K562 (cell line): ENCODE results near the gene TEX54. TPM values are rescaled to one million over a fixed set of nuclear protein-coding genes. Genes with fewer than 3 reads are reported as not detected.
A peak's percentile ranks its signal among the peaks of the same experiment; 100 is the strongest.

Source experiments
- ATAC-seq: fragments of 200-7000 bp; cut with Tn5 transposase; 3 replicates; pipeline ENCODE4 v1.9.1; 2020; ENCODE audit warnings: moderate library complexity
- BruUV-seq: library from RNA; stranded (reverse); fragments of 400-500 nt; replicated peaks from 2 replicates; lab custom pipeline; 2021; lab: Mats Ljungman, UMichigan
- CTCF ChIA-PET: fragments of 300-600 bp; formaldehyde crosslinking; extraction: SDS; loops from one replicate; lab custom pipeline; 2021; ENCODE audit warnings: low intra/inter-chr PET ratio; lab: Yijun Ruan, JAX
- POLR2A ChIA-PET: fragments of 300-600, 350-650 bp; sonication (Branson Sonifier 250); formaldehyde crosslinking; extraction: SDS; loops from one replicate; lab custom pipeline; 2021; ENCODE audit warnings: antibody characterized with exemption, inconsistent platforms; lab: Yijun Ruan, JAX
- DNase-seq, 4 experiments: peaks; one replicate each; pipeline versions ENCODE4 v3.0.0 to v3.0.0-alpha.2; 2011 to 2018; ENCODE audit warnings: low spot score in 3 of 4, mixed read lengths in 3 of 4; ENCODE audit errors: extremely low read depth in 1 of 4
- FAIRE-seq: peaks from 2 replicates; lab custom pipeline; 2011; peaks lifted over from hg19 to GRCh38; lab: Jason Lieb, UNC
- H2AFZ ChIP-seq: 2 replicates; pipeline ENCODE4 v1.6.0; 2011; ENCODE audit warnings: low read depth, low read length, control low read depth, inconsistent platforms
- H3K27ac ChIP-seq: fragments of 200-600 bp; 3 replicates; pipeline ENCODE4 v1.8.0; 2011; ENCODE audit warnings: low read depth, mild to moderate bottlenecking, control low read depth, inconsistent platforms, low read length, moderate library complexity, mixed read lengths; ENCODE audit errors: extremely low read depth
- H3K27me3 ChIP-seq, 2 experiments: fragments of 300-600 bp in 1 of 2; 2 replicates in 1 of 2; 3 replicates in 1 of 2; pipeline versions ENCODE4 v1.6.0 to v1.8.0; 2011; ENCODE audit warnings: inconsistent platforms in 2 of 2, low read length in 2 of 2, mild to moderate bottlenecking in 1 of 2, mixed read lengths in 1 of 2, moderate library complexity in 1 of 2; ENCODE audit not compliant: control insufficient read depth in 2 of 2, insufficient read depth in 2 of 2
- H3K36me3 ChIP-seq: fragments of 300-600 bp; 3 replicates; pipeline ENCODE4 v1.8.0; 2011; ENCODE audit warnings: mild to moderate bottlenecking, low read length, inconsistent platforms; ENCODE audit not compliant: control insufficient read depth, insufficient read depth
- H3K4me1 ChIP-seq, 2 experiments: fragments of 200-600 bp in 1 of 2; replicated peaks in 1 of 2; 2 replicates in 1 of 2; 3 replicates in 1 of 2; pipeline versions ENCODE4 v1.5.1 to v1.8.0; 2011; ENCODE audit warnings: inconsistent platforms in 2 of 2, low read length in 2 of 2, mild to moderate bottlenecking in 1 of 2, mixed read lengths in 1 of 2, moderate library complexity in 1 of 2; ENCODE audit not compliant: control insufficient read depth in 2 of 2, insufficient read depth in 2 of 2
- H3K4me2 ChIP-seq: 2 replicates; pipeline ENCODE4 v1.6.1; 2011; ENCODE audit warnings: low read length, control low read depth, inconsistent platforms, mixed read lengths; ENCODE audit not compliant: insufficient read depth
- H3K4me3 ChIP-seq: fragments of 200-600 bp; sonication (generic), shearing (Covaris generic); 2 replicates; pipeline ENCODE4 v1.5.1; 2016; ENCODE audit warnings: control low read depth, inconsistent platforms
- H3K79me2 ChIP-seq: fragments of 200-600 bp; 3 replicates; pipeline ENCODE4 v1.8.0; 2011; ENCODE audit warnings: low read length, inconsistent platforms; ENCODE audit not compliant: control insufficient read depth, insufficient read depth
- H3K9ac ChIP-seq, 2 experiments: 2 replicates each; pipeline versions ENCODE4 v1.6.0 to v1.6.1; 2011; ENCODE audit warnings: low read depth in 2 of 2, low read length in 2 of 2, control low read depth in 1 of 2, inconsistent platforms in 1 of 2, mild to moderate bottlenecking in 1 of 2, mixed read lengths in 1 of 2; ENCODE audit not compliant: insufficient read depth in 1 of 2
- H3K9me1 ChIP-seq: one replicate; pipeline ENCODE4 v1.6.0; 2011; ENCODE audit warnings: inconsistent platforms, mild to moderate bottlenecking, low read length, moderate library complexity; ENCODE audit not compliant: control insufficient read depth, insufficient read depth
- H3K9me3 ChIP-seq: replicated peaks from 2 replicates; pipeline ENCODE4 v1.5.1; 2011; ENCODE audit warnings: low read depth, low read length, inconsistent platforms; ENCODE audit not compliant: control insufficient read depth, insufficient read depth
- H4K20me1 ChIP-seq: replicated peaks from 2 replicates; pipeline ENCODE4 v1.6.1; 2011; ENCODE audit warnings: low read length, inconsistent platforms, mixed read lengths; ENCODE audit not compliant: control insufficient read depth, insufficient read depth
- CBX1 ChIP-seq: sonication (generic); IDR thresholded peaks from 2 replicates; pipeline ENCODE4 v1.6.1; 2016; ENCODE audit warnings: antibody characterized with exemption, low read depth, mild to moderate bottlenecking
- DPF2 ChIP-seq: fragments of 450-650 bp; IDR thresholded peaks from 2 replicates; pipeline ENCODE4 v1.6.1; 2016
- HDGF ChIP-seq: fragments of 450-650 bp; IDR thresholded peaks from 2 replicates; pipeline ENCODE4 v1.6.1; 2016
- MED1 ChIP-seq: sonication (generic); formaldehyde crosslinking; IDR thresholded peaks from 2 replicates; pipeline ENCODE4 v1.8.1; 2023; ENCODE audit warnings: missing genetic modification reagents, borderline replicate concordance
- PCBP2 ChIP-seq: fragments of 200-400 bp; formaldehyde crosslinking; IDR thresholded peaks from 2 replicates; pipeline ENCODE4 v1.6.1; 2018; ENCODE audit warnings: low read length, low read depth, mild to moderate bottlenecking, moderate library complexity; ENCODE audit not compliant: poor library complexity, severe bottlenecking
- POLR2B ChIP-seq: fragments of 450-650 bp; IDR thresholded peaks from 2 replicates; pipeline ENCODE4 v1.6.1; 2018; ENCODE audit warnings: low read depth; ENCODE audit not compliant: partially characterized antibody
- SRSF9 ChIP-seq: fragments of 200-400 bp; formaldehyde crosslinking; IDR thresholded peaks from 2 replicates; pipeline ENCODE4 v1.6.1; 2017; ENCODE audit warnings: low read depth, low read length, borderline replicate concordance
- YY1 ChIP-seq, 3 experiments: IDR thresholded peaks; 2 replicates each; pipeline ENCODE4 v1.6.1; 2011; ENCODE audit warnings: low read length in 2 of 3, mild to moderate bottlenecking in 2 of 3, moderate library complexity in 2 of 3, borderline replicate concordance in 1 of 3, control low read depth in 1 of 3, low read depth in 1 of 3; ENCODE audit not compliant: insufficient read depth in 3 of 3, insufficient replicate concordance in 2 of 3, control insufficient read depth in 1 of 3, insufficient read length in 1 of 3; ENCODE audit errors: extremely low read depth in 1 of 3
- WGBS: fragments of 100-300 bp; shearing (Covaris generic); methylation state at CpG from one replicate; pipeline ENCODE4 v1.1.6; 2016; ENCODE audit warnings: low coverage, mixed read lengths; ENCODE audit not compliant: insufficient coverage; ENCODE audit errors: missing lambda C conversion rate; 5-methylcytosine and 5-hydroxymethylcytosine counted together
- in situ Hi-C: fragments of 300-500 bp; cut with MboI; formaldehyde crosslinking; loops from 4 replicates; pipeline ENCODE4 v1.15.0; 2018; ENCODE audit warnings: inconsistent platforms, mixed read lengths
- intact Hi-C: fragments of 100-400 bp; cut with micrococcal nuclease; formaldehyde crosslinking; loops from 2 replicates; pipeline ENCODE4 v1.14.2; 2022
- polyA plus RNA-seq, 8 experiments: library from polyadenylated mRNA; depleted of rRNA in 4 of 8; stranded (reverse) in 5 of 8; unstranded in 3 of 8; fragments of >200 nt; fragmentation: Nextera tagmentation in 2 of 8; fragmentation: Illumina TruSeq in 1 of 8; extraction: Ambion mirVana in 2 of 8; extraction: Trizol in 1 of 8; gene quantifications; 2 replicates each; pipeline versions ENCODE4 v1.2.1 to v1.2.3, GENCODE V29; 2011 to 2014; ENCODE audit warnings: inconsistent platforms in 1 of 8, missing spikeins in 1 of 8
- total RNA-seq, 7 experiments: library from RNA; depleted of rRNA in 6 of 7; stranded (reverse); fragments of >200 nt in 6 of 7; fragmentation: Illumina TruSeq in 2 of 7; extraction: Trizol in 2 of 7; gene quantifications; 2 replicates each; pipeline versions ENCODE4 v1.2.1 to v1.2.3, GENCODE V29; 2011 to 2021; ENCODE audit warnings: low replicate concordance in 1 of 7
- TF ChIP-seq, protein P1 (sequence below), 3 experiments: fragments of 200-800 bp in 1 of 3; sonication (Bioruptor generic) in 1 of 3; sonication (generic) in 1 of 3; formaldehyde crosslinking in 1 of 3; IDR thresholded peaks; 2 replicates each; pipeline versions ENCODE4 v1.6.1 to v1.8.0; 2016 to 2022; ENCODE audit warnings: mild to moderate bottlenecking in 2 of 3, missing compliant biosample characterization in 2 of 3, missing genetic modification characterization in 2 of 3, missing genetic modification reagents in 1 of 3
- TF ChIP-seq, protein P2 (sequence below), 2 experiments: fragments of 450-650 bp; formaldehyde crosslinking in 1 of 2; IDR thresholded peaks; 2 replicates each; pipeline versions ENCODE4 v1.4.0 to v1.6.1; 2014 to 2020; ENCODE audit warnings: mild to moderate bottlenecking in 2 of 2, borderline replicate concordance in 1 of 2, low read depth in 1 of 2

Gene TEX54
- total and polyA plus RNA-seq, 9 of the 15 experiments (the other 6 are each of a cell fraction or from before 2014, with no cell fraction given): not detected

DNA sequence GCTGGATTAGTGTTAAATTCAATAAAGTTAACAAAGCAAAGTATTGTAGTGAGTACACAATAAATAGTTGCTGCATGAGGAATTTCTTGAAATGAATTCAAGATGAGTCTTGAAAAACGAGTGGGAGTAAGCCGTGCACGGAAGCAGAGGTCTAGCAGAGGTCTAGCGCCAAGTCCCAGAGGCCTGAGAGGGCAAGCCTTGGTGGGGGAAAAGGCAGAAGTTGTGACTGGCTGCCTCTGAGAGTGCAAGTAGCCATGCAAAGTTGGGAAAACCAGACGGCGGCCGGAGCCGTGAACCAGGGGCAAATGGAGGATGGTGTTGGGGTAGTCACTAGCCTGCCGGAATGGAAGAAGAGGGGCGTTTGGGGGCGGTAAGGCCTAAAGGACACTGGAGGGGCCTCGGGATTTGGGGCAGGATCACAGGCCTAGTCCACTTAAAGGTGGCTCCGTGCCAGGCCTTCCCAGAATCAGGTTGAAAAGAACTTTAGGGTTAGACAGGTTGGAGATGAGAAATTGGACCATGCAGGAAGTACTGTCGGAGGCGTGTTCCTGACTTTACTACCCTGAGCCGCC, 47.7 kb upstream of the TEX54 start:
- H2AFZ ChIP-seq: no peak overlapping the region
- WGBS: 1% methylated on average over 16 of the region's 16 CpGs
- FAIRE-seq: peak; percentile 73
- no peak for TF ChIP-seq CBX1
- TF ChIP-seq SRSF9: no peak
- TF ChIP-seq HDGF: peak; percentile 82; the same call in 1 of the 2 replicates
- no peak for TF ChIP-seq POLR2B
- peak; percentile 45; the same call in 1 of the 2 replicates for TF ChIP-seq DPF2
- no peak for TF ChIP-seq MED1
- TF ChIP-seq YY1 (IDR thresholded peaks at IDR 0.05; ENCODE audit: borderline replicate concordance in 1 of 3, control insufficient read depth in 1 of 3, extremely low read depth in 1 of 3, insufficient read depth in 3 of 3, insufficient read length in 1 of 3, insufficient replicate concordance in 2 of 3, low read depth in 1 of 3, low read length in 2 of 3): peak in 1 of 3 experiments; percentile 21
- TF ChIP-seq, protein P1, sequence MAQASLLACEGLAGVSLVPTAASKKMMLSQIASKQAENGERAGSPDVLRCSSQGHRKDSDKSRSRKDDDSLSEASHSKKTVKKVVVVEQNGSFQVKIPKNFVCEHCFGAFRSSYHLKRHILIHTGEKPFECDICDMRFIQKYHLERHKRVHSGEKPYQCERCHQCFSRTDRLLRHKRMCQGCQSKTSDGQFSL (CRISPR knock-in tag; IDR thresholded peaks at IDR 0.05): peak; percentile 42; the same call in 1 of the 2 replicates
- TF ChIP-seq, protein P1 (tag; IDR thresholded peaks at IDR 0.05): no peak
- no peak for TF ChIP-seq PCBP2
- TF ChIP-seq, protein P2, sequence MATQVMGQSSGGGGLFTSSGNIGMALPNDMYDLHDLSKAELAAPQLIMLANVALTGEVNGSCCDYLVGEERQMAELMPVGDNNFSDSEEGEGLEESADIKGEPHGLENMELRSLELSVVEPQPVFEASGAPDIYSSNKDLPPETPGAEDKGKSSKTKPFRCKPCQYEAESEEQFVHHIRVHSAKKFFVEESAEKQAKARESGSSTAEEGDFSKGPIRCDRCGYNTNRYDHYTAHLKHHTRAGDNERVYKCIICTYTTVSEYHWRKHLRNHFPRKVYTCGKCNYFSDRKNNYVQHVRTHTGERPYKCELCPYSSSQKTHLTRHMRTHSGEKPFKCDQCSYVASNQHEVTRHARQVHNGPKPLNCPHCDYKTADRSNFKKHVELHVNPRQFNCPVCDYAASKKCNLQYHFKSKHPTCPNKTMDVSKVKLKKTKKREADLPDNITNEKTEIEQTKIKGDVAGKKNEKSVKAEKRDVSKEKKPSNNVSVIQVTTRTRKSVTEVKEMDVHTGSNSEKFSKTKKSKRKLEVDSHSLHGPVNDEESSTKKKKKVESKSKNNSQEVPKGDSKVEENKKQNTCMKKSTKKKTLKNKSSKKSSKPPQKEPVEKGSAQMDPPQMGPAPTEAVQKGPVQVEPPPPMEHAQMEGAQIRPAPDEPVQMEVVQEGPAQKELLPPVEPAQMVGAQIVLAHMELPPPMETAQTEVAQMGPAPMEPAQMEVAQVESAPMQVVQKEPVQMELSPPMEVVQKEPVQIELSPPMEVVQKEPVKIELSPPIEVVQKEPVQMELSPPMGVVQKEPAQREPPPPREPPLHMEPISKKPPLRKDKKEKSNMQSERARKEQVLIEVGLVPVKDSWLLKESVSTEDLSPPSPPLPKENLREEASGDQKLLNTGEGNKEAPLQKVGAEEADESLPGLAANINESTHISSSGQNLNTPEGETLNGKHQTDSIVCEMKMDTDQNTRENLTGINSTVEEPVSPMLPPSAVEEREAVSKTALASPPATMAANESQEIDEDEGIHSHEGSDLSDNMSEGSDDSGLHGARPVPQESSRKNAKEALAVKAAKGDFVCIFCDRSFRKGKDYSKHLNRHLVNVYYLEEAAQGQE (IDR thresholded peaks at IDR 0.05; ENCODE audit: borderline replicate concordance): peak; percentile 67
- TF ChIP-seq, protein P2 (CRISPR knock-in tag; IDR thresholded peaks at IDR 0.05; ENCODE audit: low read depth): no peak

More for the DNA sequence above, 47.7 kb upstream of the TEX54 start:
- BruUV-seq: no TSS peak
- Histone ChIP-seq H3K4me3 (peak overlapping the region; percentile 56), H3K27ac (peak overlapping the region; percentile 95), H4K20me1 (peaks cover 36% of the 10 kb centered on the region), H3K9ac (peak overlapping the region; percentile 100), H3K4me1 (peaks cover 54 to 56% of the 10 kb centered on the region in 2 experiments), H3K4me2 (peak overlapping the region; percentile 100), H3K36me3 (peaks cover 83% of the 10 kb centered on the region), H3K9me3 (no peaks in the 10 kb centered on the region), H3K9me1 (peaks cover 2% of the 10 kb centered on the region), H3K79me2 (peaks cover 92% of the 10 kb centered on the region), H3K27me3 (no peaks in the 10 kb centered on the region)
- ChIA-PET CTCF (interaction anchor here (1.0 to 1.8 kb wide), 2 partner anchors 93 to 485 kb away, joined by 4 to 6 read pairs; partner anchors contain the start of gene TMEM179B), POLR2A (interaction anchor here (0.9 to 13.1 kb wide), 16 partner anchors 9 to 215 kb away, joined by 3 to 180 read pairs (median 10); partner anchors contain the start of genes C11orf98, CSKMT, STX5 and TEX54)
- DNase-seq (peak in 2 of 4 experiments; percentile 60 to 72), ATAC-seq (peak; percentile 21)
- intact Hi-C loops (loop anchor here (2.0 to 10.0 kb wide), 4 partner anchors 18 to 286 kb away; partner anchors contain the start of genes TMEM179B and TUT1), in situ Hi-C loops (no loop called here)
